ENCODE measurements around the gene TTC23L.
A peak's percentile ranks its signal among the peaks of the same experiment; 100 is the strongest.
"Not testable (repeated sequence)": the region's sequence is repeated elsewhere in the genome, so short reads cannot be mapped to it uniquely, and the experiment has no call there.

The TTC23L gene

DNA sequence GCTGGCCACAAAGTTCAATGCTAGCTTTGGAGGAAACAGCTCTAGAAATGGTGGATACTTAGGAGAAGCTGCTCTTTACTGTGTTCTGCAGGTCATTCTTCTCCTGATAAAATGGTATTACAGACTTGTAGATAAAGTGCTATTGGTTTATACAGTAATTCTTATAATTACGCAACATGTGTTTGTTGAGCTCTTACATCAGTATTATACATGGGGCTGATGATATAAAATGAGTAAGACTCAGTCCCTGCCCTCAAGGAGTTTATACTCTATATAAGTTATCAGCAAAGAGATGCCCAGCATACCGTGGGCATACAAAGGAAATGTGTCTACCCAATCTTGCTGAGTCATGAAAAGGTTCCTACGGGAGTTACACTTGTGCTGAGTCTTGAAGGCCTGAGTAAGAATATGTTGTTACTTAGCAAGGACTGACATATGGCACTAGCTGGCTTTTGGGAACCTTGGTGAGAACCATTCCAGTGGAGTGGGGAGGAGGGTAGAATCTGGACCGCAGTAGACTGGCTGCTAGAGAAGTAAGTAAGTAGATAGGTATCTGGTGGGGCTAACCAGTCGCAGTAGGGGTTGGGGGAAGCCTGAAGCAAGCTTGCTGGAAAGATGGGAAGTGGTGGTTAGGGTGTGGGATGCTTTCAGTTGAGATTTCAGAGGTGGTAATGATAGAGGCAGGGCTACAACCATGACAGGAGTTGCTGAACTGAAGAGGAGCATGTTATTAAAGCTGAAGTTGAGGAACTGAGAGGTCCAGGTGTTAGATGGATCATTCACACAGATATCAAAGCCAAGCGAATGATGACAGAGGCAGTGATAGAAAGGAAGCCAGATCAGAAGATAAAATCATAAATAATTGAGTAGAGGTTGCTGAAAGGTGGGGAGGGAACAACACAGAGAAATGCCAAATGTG lies 11.1 kb upstream of the TTC23L start:
- DNase-seq (ENCODE audit: low read depth): peak; percentile 3
- TF ChIP-seq POLR2A (IDR thresholded peaks at IDR 0.05; ENCODE audit: extremely low read depth, insufficient read length): no peak
- TF ChIP-seq MYC (IDR thresholded peaks at IDR 0.05; ENCODE audit: low read depth, low read length): no peak
- TF ChIP-seq CTCF (IDR thresholded peaks at IDR 0.05; ENCODE audit: low read depth, low read length): no peak
- TF ChIP-seq MAX (IDR thresholded peaks at IDR 0.05; ENCODE audit: low read depth, low read length): no peak
- no peak overlapping the region for H3K4me3 ChIP-seq (ENCODE audit: low read depth, low read length)

DNA sequence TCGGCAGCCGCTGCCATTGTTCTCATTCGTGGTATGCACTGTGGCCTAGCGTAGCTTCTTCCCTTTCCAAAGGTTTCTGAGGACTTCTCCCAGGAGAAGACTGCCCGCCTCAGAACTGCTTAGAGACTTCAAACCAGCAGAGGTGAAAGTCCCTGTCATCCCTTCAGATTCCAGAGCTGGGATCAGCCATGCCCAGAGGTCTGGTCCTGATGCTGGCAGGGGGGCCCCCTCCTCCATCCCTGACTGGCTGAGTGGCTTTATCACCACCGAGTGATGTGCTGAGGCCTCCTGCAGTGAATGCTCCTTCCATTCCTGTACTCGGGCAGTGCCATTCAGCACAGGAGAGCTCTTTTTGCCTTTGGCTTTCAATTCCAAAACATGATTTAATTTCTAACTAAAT lies 8.1 kb upstream of the TTC23L start:
- not testable (repeated sequence) for DNase-seq (ENCODE audit: low read depth)

GRCh38 chr5:34831303-34831702 lies 7.7 kb upstream of the TTC23L start:
- TF ChIP-seq POLR2A (IDR thresholded peaks at IDR 0.05; ENCODE audit: extremely low read depth, insufficient read length) (no peak), MAX (IDR thresholded peaks at IDR 0.05; ENCODE audit: low read depth, low read length) (no peak)
- no peak for DNase-seq (ENCODE audit: low read depth)
- no peak overlapping the region for H3K4me3 ChIP-seq (ENCODE audit: low read depth, low read length)

More for the DNA sequence above, 8.1 kb upstream of the TTC23L start:
- H3K4me3 ChIP-seq (ENCODE audit: low read depth, low read length): not testable (repeated sequence)

- TF ChIP-seq POLR2A (IDR thresholded peaks at IDR 0.05; ENCODE audit: extremely low read depth, insufficient read length): no peak
- no peak for TF ChIP-seq MAX (IDR thresholded peaks at IDR 0.05; ENCODE audit: low read depth, low read length)
- TF ChIP-seq CTCF (IDR thresholded peaks at IDR 0.05; ENCODE audit: low read depth, low read length): no peak
- TF ChIP-seq MYC (IDR thresholded peaks at IDR 0.05; ENCODE audit: low read depth, low read length): no peak
- no peak for DNase-seq (ENCODE audit: low read depth)
- H3K4me3 ChIP-seq (ENCODE audit: low read depth, low read length): no peak overlapping the region
These were observed 6.4 kb upstream of the TTC23L start for GRCh38 chr5:34832568-34832967.

DNA sequence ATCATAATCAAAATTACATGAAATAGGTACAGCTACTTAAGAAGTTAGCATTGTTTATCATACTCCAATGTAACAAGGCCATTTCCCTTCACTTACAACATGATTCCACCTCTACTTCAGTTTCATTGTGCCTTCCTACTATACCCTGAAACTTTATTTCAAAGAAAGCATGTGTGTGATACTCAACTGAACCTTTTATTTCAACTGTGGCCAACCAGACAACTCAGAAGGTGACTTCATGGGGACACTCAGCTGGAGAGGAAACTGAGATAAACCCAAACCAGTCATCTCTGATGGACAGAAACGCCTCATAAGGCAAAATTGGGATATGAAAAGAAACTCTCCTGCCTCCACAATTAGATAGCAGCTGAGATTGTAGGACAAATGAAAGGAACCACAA lies 5.9 kb upstream of the TTC23L start:
- no peak for DNase-seq (ENCODE audit: low read depth)
- TF ChIP-seq MYC (IDR thresholded peaks at IDR 0.05; ENCODE audit: low read depth, low read length): no peak
- no peak for TF ChIP-seq MAX (IDR thresholded peaks at IDR 0.05; ENCODE audit: low read depth, low read length)
- TF ChIP-seq CTCF (IDR thresholded peaks at IDR 0.05; ENCODE audit: low read depth, low read length): no peak
- no peak for TF ChIP-seq POLR2A (IDR thresholded peaks at IDR 0.05; ENCODE audit: extremely low read depth, insufficient read length)
- H3K4me3 ChIP-seq (ENCODE audit: low read depth, low read length): no peak overlapping the region

DNA sequence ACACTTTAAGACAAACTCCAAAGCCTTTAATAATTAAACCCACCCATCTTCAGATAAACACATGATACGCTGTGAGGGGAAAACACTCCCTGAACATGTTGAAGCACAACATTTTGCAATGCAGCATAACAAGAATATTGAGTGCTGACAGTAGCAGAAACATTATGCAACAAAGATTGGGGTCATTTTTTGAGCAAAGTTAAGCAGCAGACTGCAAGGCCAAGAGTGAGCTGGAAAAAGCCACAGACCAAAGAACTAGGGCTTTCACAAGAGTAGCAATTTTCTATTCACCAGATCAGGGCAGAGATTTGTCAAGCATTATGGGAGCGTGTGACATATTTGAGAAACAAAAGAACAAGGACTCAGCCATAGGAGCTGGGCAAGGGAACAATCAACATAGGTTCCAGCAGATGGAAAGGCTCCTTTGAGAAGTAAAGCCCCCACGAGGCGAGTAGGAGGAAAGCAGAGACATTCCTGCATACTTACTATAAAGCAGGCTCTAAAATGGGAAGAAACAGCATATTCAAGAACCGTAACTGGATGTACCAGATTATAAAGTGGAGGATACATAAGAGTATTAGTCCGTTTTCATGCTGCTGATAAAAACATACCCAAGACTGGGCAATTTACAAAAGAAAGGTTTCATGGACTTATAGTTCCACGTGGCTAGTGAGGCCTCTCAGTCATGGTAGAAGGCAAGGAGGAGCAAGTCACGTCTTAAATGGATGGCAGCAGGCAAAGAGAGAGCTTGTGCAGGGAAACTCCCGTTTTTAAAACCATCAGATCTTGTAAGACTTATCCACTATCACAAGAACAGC lies 4.8 kb upstream of the TTC23L start:
- TF ChIP-seq CTCF (IDR thresholded peaks at IDR 0.05; ENCODE audit: low read depth, low read length): no peak
- TF ChIP-seq MYC (IDR thresholded peaks at IDR 0.05; ENCODE audit: low read depth, low read length): no peak
- TF ChIP-seq POLR2A (IDR thresholded peaks at IDR 0.05; ENCODE audit: extremely low read depth, insufficient read length): no peak
- no peak for TF ChIP-seq MAX (IDR thresholded peaks at IDR 0.05; ENCODE audit: low read depth, low read length)
- DNase-seq (ENCODE audit: low read depth): no peak
- H3K4me3 ChIP-seq (ENCODE audit: low read depth, low read length): no peak overlapping the region

All from NB4 (cell line).